Fibroblast of skin of abdomen (primary cell): ENCODE measurements around the gene C1QC.

Experiments
- DNase-seq: peaks from one replicate; pipeline ENCODE4 v3.0.0-alpha.2; 2013

Gene C1QC

DNA sequence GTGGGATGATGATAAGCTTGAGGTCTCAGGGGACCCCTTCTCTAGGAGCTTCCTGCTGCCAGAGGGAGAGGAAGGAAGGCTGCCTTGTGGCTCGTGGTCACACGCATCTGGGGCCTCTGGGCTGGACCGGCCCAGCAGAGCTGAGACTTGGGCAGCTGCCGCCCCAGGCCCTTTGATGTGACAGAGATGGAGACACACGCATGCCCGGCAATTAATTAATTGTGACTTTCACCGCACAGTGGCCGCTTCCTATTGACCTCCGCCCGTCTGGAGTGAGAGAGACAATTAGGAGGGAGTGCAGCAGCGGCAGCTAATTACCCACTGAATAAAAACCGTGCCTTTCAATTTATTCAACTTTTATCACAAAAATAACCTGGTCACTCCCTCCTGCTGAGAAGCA lies 23.6 kb upstream of the C1QC start:
- no peak for DNase-seq

DNA sequence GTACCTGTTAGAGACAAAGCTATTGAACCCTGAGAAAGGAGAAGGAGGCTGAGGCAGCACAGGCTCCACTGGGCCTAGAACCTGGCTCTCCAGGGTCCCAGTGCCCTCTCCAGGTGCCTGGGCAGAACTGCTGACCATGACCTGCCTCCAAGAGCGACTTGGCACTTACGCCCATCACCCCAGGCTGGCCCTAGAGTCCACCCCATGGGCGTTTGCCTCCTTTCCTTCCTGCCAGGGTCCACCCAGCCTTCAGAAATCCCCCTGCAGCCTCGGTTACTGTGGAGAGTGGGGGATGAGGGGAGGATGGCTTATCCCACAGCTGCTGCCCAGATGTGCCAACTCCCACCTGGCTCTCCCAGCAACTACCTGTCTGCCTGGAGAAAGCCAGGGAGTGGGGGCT lies 21.7 kb upstream of the C1QC start:
- DNase-seq: no peak

DNA sequence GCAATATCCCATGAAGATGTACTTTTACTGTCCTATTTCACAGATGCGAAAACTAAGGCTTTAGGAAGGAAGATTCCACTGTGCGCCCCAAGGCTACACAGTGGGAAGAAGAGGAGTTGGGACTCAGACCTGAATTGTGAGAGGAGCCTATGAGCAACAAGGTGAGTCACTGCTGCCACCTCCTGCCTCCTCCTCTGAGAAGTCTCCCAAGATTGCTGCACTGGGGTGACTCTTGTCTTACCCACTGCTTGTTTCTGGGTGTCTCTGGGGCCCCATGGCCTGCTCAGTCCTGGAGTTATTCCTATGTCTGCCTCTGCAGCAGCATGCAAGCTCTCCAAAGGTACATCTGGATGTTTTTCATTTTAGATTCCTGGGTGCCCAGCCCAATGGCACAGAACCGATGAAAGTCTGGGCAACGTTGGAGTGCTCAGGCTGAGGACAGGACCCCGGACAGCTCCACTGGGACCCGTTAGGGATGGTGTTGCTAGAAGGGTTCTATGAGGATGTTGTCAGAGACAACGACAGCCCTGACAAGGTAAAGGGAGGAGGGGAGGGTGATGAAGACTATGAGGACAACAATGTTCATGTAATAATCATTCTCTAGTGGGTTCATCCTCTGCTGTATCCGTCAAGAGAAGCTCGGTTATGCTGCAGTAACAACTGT lies 18.0 kb upstream of the C1QC start:
- peak; percentile 10 for DNase-seq

GRCh38 chr1:22626237-22627157 lies 16.9 kb upstream of the C1QC start:
- no peak for DNase-seq

DNA sequence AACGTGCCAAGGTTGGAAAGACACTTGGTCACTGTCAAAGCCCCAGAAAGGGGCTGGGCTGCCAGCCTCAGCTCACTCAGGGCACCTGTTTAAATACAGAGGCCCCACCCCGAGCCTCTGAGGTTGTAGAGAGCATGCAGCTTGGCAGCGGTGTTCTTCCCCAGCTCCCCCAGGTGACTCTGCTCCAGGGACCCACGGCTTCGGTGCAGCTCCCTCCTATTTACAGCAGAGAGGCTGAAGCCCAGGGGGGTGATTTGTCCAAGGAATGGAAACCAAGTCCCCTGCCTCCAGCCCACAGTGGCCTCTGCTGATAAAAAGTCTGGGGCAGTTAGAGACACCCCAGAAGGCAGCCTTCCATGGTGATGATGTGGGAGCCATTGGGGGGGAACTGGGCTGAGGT lies 16.1 kb upstream of the C1QC start:
- DNase-seq: no peak

DNA sequence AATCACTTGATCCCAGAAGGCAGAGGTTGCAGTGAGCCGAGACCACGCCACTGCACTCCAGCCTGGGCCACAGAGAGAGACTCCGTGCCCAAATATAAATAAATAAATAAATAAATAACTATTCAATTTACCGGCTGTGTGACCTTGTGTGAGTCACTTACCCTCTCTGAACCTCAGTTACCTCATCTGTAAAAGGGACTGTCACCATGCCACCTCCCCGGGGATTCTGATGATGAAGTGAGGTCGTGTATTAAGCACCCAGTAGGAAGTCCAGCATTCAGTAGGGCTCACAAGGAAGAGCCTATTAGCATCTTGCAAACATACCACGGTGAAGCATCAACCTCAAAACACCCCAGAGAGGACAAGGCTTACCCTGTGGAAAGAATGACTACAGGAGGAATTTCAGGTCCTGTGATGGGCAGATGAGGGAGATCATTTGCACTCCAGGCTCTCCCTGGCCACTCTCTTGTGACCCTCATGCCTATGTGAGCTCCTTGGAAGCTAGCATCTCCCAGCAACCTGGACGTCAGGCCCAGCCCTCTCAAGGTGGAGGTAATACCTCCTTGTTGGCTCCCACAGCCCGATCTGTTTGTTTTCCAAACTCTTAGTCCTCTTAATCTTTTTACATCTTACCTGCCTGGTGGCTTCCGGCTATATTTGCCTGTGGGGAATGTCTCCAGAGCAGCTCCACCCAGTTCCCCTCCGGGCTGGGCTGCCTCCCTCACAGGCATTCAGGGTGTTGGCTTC lies 14.6 kb upstream of the C1QC start:
- no peak for DNase-seq

GRCh38 chr1:22629886-22630285 lies 13.5 kb upstream of the C1QC start:
- DNase-seq: no peak

DNA sequence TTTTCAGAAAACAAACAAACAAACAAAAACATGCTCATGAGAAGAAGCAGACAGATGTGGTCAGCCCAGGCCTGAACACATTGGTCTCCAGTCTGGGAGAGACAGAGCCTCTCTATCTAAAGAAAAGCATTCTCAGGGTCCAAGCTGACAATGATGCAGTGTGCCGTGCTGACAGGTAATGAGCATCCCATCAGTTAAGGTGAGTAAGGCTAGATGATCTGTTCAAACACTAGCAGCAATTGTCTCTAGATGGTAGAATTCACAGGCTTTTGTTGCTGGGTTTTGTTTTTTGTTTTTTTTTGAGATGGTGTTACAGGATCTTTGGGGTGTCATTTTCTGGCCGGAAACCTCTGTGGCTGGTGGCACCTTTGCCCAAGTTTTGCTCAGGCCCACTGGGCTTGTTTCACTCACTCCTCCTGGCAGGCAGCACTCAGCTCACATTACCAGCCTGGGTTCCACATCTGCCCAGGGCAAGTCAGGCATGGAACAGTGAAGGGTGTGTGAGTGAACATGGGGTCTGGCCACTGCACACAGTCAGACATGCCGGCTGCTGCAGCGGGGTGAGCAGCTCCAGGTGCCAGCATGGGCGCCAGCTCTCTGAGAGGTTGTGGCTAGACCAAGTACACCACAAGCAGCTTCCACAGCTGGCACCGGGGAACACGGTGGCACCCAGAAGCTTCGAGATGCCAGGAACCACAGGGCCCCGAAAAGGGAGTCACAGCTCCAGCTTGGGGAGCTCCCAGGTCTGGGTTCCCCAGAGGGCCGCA lies 9.6 kb upstream of the C1QC start:
- DNase-seq: no peak

DNA sequence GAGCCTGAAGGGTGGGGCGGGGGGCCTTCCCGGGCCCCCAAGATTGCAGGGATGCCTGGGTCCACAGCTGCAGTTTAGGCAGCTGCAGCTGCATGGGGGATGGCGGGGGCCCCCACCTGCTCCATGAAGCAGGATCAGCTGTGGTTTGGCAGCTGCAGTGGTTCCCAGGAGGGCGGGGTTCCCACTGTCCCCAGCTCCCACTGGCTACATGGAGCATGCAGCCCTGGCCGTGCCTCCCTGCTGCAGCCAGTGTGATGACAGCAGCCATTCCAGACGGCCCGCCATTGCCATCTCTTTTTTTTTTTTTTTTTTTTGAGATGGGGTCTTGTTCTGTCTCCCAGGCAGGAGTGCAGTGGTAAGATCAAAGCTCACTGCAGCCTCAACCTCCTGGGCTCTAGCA lies 8.0 kb upstream of the C1QC start:
- DNase-seq: no peak

GRCh38 chr1:22636353-22636752 lies 7.1 kb upstream of the C1QC start, which contains the start of gene C1QA:
Gene C1QA (plus strand): TSS chr1:22636628. CDS start chr1:22637617, 989 bp downstream.
- no peak for DNase-seq

GRCh38 chr1:22636927-22637326 lies 6.5 kb upstream of the C1QC start:
- DNase-seq: no peak

- DNase-seq: no peak
These were observed 5.5 kb upstream of the C1QC start for GRCh38 chr1:22637907-22638445.

- DNase-seq: no peak
These were observed 4.8 kb upstream of the C1QC start for GRCh38 chr1:22638476-22639234.

- DNase-seq: peak; percentile 79
These were observed 4.1 kb upstream of the C1QC start for GRCh38 chr1:22639286-22639685.

- no peak for DNase-seq
These were observed 2.2 kb upstream of the C1QC start for GRCh38 chr1:22641247-22641646.

GRCh38 chr1:22641906-22642636 lies 1.4 kb upstream of the C1QC start:
- DNase-seq: peak; percentile 45

DNA sequence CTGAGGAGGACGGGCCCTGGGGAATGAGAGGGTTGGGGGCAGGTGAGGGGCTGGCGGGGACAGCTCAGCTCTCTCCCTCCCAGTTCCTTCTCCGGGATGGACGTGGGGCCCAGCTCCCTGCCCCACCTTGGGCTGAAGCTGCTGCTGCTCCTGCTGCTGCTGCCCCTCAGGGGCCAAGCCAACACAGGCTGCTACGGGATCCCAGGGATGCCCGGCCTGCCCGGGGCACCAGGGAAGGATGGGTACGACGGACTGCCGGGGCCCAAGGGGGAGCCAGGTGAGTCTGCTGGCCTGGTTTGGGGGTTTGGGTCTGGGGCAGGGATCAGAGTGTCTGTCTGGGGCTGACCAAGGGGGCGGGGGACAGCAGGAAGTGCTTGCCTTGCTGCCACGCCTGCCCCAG lies 495 bp downstream of the C1QC start:
- no peak for DNase-seq

GRCh38 chr1:22645931-22646330 lies 2.5 kb downstream of the C1QC start:
- no peak for DNase-seq

- DNase-seq: no peak
These were observed 3.0 kb downstream of the C1QC start for GRCh38 chr1:22646384-22646783.

DNA sequence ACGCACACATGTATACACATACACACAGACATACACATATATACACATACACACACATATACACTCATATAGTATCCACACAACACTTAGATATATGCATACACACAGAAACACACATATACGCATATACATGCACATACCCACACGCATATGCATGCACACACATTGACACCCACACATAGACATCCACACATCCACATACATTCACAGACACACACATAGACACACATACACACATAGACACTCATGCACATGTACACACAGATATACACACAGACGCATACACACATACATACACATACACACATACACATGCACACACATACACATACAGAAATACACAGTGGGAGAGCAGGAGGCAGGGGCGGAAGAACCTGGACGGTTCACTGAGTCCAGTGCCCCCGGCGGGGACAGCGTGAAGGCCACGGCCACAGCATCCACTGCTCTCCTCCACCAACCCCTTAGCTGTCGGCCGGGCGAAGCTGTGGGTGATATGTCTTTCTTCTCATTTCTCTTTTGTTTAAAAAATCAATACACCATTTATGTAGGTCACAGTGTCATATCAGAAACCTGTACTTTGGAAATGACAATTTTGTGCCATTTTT lies 6.8 kb downstream of the C1QC start:
- DNase-seq: no peak
